PC-3 (cell line): ENCODE data around the gene ADD1. TPM values are rescaled to one million over a fixed set of nuclear protein-coding genes. Genes with fewer than 3 reads are reported as not detected.

Source experiments
- ATAC-seq: fragments of 200-7000 bp; cut with Tn5 transposase; 2 replicates; pipeline ENCODE4 v1.9.1; 2020; ENCODE audit warnings: mild to moderate bottlenecking, moderate library complexity
- BruUV-seq: library from RNA; stranded (reverse); fragments of 400-500 nt; replicated peaks from 2 replicates; lab custom pipeline; 2021; lab: Mats Ljungman, UMichigan
- CTCF ChIA-PET: fragments of 300-600 bp; sonication (Branson Sonifier 250); formaldehyde crosslinking; loops from one replicate; lab custom pipeline; 2022; ENCODE audit warnings: antibody characterized with exemption; lab: Charles Lee
- POLR2A ChIA-PET: fragments of 300-600 bp; sonication (Branson Sonifier 250); formaldehyde crosslinking; loops from one replicate; lab custom pipeline; 2022; ENCODE audit warnings: antibody characterized with exemption; ENCODE audit not compliant: unreplicated experiment; lab: Charles Lee
- DNase-seq: peaks from one replicate; pipeline ENCODE4 v3.0.0-alpha.2; 2015
- H2AFZ ChIP-seq: fragments of 300-600 bp; sonication (generic); 2 replicates; pipeline ENCODE4 v1.6.0; 2016; ENCODE audit warnings: antibody characterized with exemption, low read length
- H3F3A ChIP-seq: fragments of 300-600 bp; sonication (generic); one replicate; pipeline ENCODE4 v1.6.0; 2017; ENCODE audit warnings: antibody characterized with exemption, low read length, control low read depth, mild to moderate bottlenecking; ENCODE audit not compliant: unreplicated experiment
- H3K27ac ChIP-seq: fragments of 300-600 bp; sonication (generic); 2 replicates; pipeline ENCODE4 v1.5.1; 2016; ENCODE audit warnings: mild to moderate bottlenecking, low read length
- H3K27me3 ChIP-seq: fragments of 300-600 bp; sonication (generic); 2 replicates; pipeline ENCODE4 v1.6.1; 2016; ENCODE audit warnings: low read length, mixed read lengths
- H3K36me3 ChIP-seq: fragments of 300-600 bp; sonication (generic); 2 replicates; pipeline ENCODE4 v1.6.1; 2016; ENCODE audit warnings: low read depth, mixed run types, low read length, mixed read lengths
- H3K4me1 ChIP-seq: fragments of 300-600 bp; sonication (generic); 2 replicates; pipeline ENCODE4 v1.5.1; 2016; ENCODE audit warnings: low read length; ENCODE audit not compliant: insufficient read depth
- H3K4me2 ChIP-seq: fragments of 300-600 bp; sonication (generic); 2 replicates; pipeline ENCODE4 v1.6.0; 2016; ENCODE audit warnings: low read length
- H3K4me3 ChIP-seq: fragments of 300-600 bp; sonication (generic); 2 replicates; pipeline ENCODE4 v1.5.1; 2016; ENCODE audit warnings: mild to moderate bottlenecking, low read length, mixed read lengths
- H3K79me2 ChIP-seq: fragments of 300-600 bp; sonication (generic); 2 replicates; pipeline ENCODE4 v1.6.1; 2017; ENCODE audit warnings: low read length, mixed read lengths
- H3K9ac ChIP-seq: fragments of 300-600 bp; sonication (generic); 2 replicates; pipeline ENCODE4 v1.6.0; 2016; ENCODE audit warnings: mild to moderate bottlenecking, low read length
- H3K9me2 ChIP-seq: fragments of 300-600 bp; sonication (generic); replicated peaks from 2 replicates; pipeline ENCODE4 v1.6.1; 2016; ENCODE audit warnings: mixed run types, low read length, mixed read lengths
- H3K9me3 ChIP-seq: fragments of 300-600 bp; sonication (generic); 2 replicates; pipeline ENCODE4 v1.6.1; 2016; ENCODE audit warnings: low read length, mixed read lengths
- H4K20me1 ChIP-seq: fragments of 300-600 bp; sonication (generic); 2 replicates; pipeline ENCODE4 v1.6.1; 2016; ENCODE audit warnings: low read length, mixed read lengths
- CTCF ChIP-seq: fragments of 300-600 bp; sonication (generic); conservative IDR thresholded peaks from 2 replicates; pipeline ENCODE4 v1.5.1; 2017; ENCODE audit warnings: antibody characterized with exemption, low read depth, mild to moderate bottlenecking, low read length
- EZH2 ChIP-seq: fragments of 300-600 bp; sonication (generic); IDR thresholded peaks from one replicate; pipeline ENCODE4 v1.6.1; 2017; ENCODE audit warnings: antibody characterized with exemption, mild to moderate bottlenecking, low read length; ENCODE audit not compliant: unreplicated experiment
- EZH2phosphoT487 ChIP-seq: fragments of 300-600 bp; sonication (generic); IDR thresholded peaks from 2 replicates; pipeline ENCODE4 v1.6.1; 2018; ENCODE audit warnings: mild to moderate bottlenecking, antibody characterized with exemption, low read length, borderline replicate concordance
- intact Hi-C: fragments of 100-400 bp; cut with micrococcal nuclease; formaldehyde crosslinking; loops from 2 replicates; pipeline ENCODE4 v1.9.0; 2023
- total RNA-seq: library from RNA; depleted of rRNA; stranded (reverse); fragments of >200 nt; gene quantifications from 2 replicates; pipeline ENCODE4 v1.2.3, GENCODE V29; 2014

ADD1 gene
- total RNA-seq, 1 experiment from 2014 or later, result 118 TPM

GRCh38 chr4:2798399-2799223 lies 45.0 kb upstream of the ADD1 start:
- Histone ChIP-seq H3K79me2 (no peaks in the 10 kb centered on the region), H3K9me3 (no peaks in the 10 kb centered on the region), H3K9me2 (no peaks in the 10 kb centered on the region), H3K36me3 (no peaks in the 10 kb centered on the region), H2AFZ (no peak overlapping the region), H3K9ac (no peak overlapping the region), H3F3A (no peaks in the 10 kb centered on the region), H3K27ac (no peak overlapping the region), H3K4me3 (no peak overlapping the region), H3K4me2 (no peak overlapping the region), H3K4me1 (peaks cover 26% of the 10 kb centered on the region), H3K27me3 (no peaks in the 10 kb centered on the region), H4K20me1 (no peaks in the 10 kb centered on the region)
- ChIA-PET POLR2A (no interaction called here), CTCF (no interaction called here)
- ATAC-seq (no peak), DNase-seq (no peak)
- TF ChIP-seq CTCF, result no peak
- no peak for TF ChIP-seq EZH2
- TF ChIP-seq EZH2phosphoT487, result no peak
- intact Hi-C loops, result no loop called here
- BruUV-seq, result no TSS peak

GRCh38 chr4:2799224-2799911 lies 44.3 kb upstream of the ADD1 start:
- ChIA-PET CTCF (no interaction called here), POLR2A (no interaction called here)
- DNase-seq (no peak), ATAC-seq (no peak)
- Histone ChIP-seq H3K9me2 (no peaks in the 10 kb centered on the region), H3F3A (no peaks in the 10 kb centered on the region), H2AFZ (no peak overlapping the region), H3K4me1 (peaks cover 22% of the 10 kb centered on the region), H3K9me3 (no peaks in the 10 kb centered on the region), H3K9ac (no peak overlapping the region), H3K79me2 (no peaks in the 10 kb centered on the region), H3K27ac (no peak overlapping the region), H3K4me3 (no peak overlapping the region), H3K27me3 (no peaks in the 10 kb centered on the region), H3K4me2 (no peak overlapping the region), H3K36me3 (no peaks in the 10 kb centered on the region), H4K20me1 (no peaks in the 10 kb centered on the region)
- no TSS peak for BruUV-seq
- TF ChIP-seq EZH2 (no peak), CTCF (no peak), EZH2phosphoT487 (no peak)
- intact Hi-C loops, result no loop called here
